GM12892 (cell line): ENCODE measurements around the gene OR2Y1.

Experiments used
- DNase-seq: peaks from one replicate; pipeline ENCODE4 v3.0.0; 2011; ENCODE audit not compliant: insufficient read length
- FAIRE-seq: peaks from 2 replicates; lab custom pipeline; 2011; peaks lifted over from hg19 to GRCh38; lab: Jason Lieb, UNC
- POLR2A ChIP-seq: IDR thresholded peaks from 2 replicates; pipeline ENCODE4 v1.6.1; 2011; ENCODE audit warnings: low read depth, low read length, control low read depth
- POLR2AphosphoS5 ChIP-seq: IDR thresholded peaks from 2 replicates; pipeline ENCODE4 v1.6.1; 2011; ENCODE audit warnings: low read depth, low read length, control low read depth
- TAF1 ChIP-seq: IDR thresholded peaks from 2 replicates; pipeline ENCODE4 v1.6.1; 2011; ENCODE audit warnings: low read depth, mild to moderate bottlenecking, control low read depth, low read length, borderline replicate concordance

Gene OR2Y1

GRCh38 chr5:180689775-180690174 lies 50.1 kb downstream of the OR2Y1 start:
- DNase-seq: no peak
- TF ChIP-seq POLR2AphosphoS5 (no peak), TAF1 (no peak), POLR2A (no peak)
- FAIRE-seq: no peak
